Fibroblast of the aortic adventitia (primary cell): ENCODE measurements around the gene PCDH15. TPM values are rescaled to one million over a fixed set of nuclear protein-coding genes. Genes with fewer than 3 reads are reported as not detected.

Source experiments
- DNase-seq: peaks from one replicate; pipeline ENCODE4 v3.0.0-alpha.2; 2010; ENCODE audit warnings: low read depth
- H3K4me3 ChIP-seq: 2 replicates; pipeline ENCODE4 v1.5.1; 2011; ENCODE audit warnings: low read depth, mild to moderate bottlenecking, control low read depth, low read length, moderate library complexity
- CTCF ChIP-seq: IDR thresholded peaks from 2 replicates; pipeline ENCODE4 v1.5.1; 2011; ENCODE audit warnings: mild to moderate bottlenecking, low read length, control low read depth, inconsistent platforms; ENCODE audit not compliant: insufficient read depth
- total RNA-seq: library from RNA; depleted of rRNA; stranded (reverse); fragments of >200 nt; gene quantifications from 2 replicates; pipeline ENCODE4 v1.2.3, GENCODE V29; 2012; ENCODE audit warnings: low replicate concordance

The PCDH15 gene
- total RNA-seq, 1 donor = 0.09 TPM

DNA sequence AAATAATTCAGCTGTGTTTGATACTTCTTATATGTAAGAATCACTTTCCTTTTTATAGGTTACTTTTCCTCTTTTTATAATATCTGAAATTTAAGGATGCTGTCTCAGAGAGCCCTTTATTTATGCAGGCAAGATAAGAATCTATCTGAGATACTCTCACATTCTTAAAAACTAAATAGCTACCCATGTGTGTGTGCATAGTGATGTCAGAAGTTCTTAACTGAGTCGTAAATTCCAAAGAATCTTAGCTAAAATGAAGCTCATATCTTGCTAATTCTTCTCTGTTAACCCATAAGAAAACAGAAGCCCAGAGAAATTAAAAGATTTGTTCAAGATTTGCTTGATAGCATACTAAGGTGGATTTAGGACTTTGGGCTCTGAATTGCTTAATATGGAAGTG, 118.5 kb downstream of the PCDH15 start:
- H3K4me3 ChIP-seq = no peak overlapping the region
- no peak for TF ChIP-seq CTCF
- DNase-seq = no peak

GRCh38 chr10:54681136-54681535, 119.9 kb downstream of the PCDH15 start:
- no peak for DNase-seq
- no peak for TF ChIP-seq CTCF
- no peak overlapping the region for H3K4me3 ChIP-seq

GRCh38 chr10:54667136-54667535, 133.9 kb downstream of the PCDH15 start:
- no peak overlapping the region for H3K4me3 ChIP-seq
- no peak for TF ChIP-seq CTCF
- DNase-seq = no peak

DNA sequence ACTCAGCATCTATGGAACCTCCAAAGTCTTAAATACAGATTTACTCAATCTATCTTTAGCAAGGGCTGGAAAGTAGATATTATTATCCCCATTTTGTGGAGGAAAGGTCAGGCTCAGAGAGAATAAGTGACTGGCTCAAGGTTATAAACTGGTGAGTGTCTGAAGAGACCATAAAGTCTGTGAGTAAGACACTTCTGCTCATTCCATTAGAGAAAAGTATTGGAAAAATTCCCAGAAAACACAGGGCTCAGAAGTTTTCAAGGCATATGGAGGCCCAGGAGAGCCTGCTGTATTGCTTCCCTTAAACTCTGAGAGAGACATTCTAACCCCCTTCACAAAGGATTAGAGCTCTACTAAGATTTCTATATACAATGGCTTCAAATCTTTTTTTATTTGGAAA, 134.8 kb downstream of the PCDH15 start:
- DNase-seq = no peak
- no peak for TF ChIP-seq CTCF
- H3K4me3 ChIP-seq = no peak overlapping the region

- no peak for TF ChIP-seq CTCF
- H3K4me3 ChIP-seq = no peak overlapping the region
- no peak for DNase-seq
Observed at GRCh38 chr10:54665095-54665494, 135.9 kb downstream of the PCDH15 start.

DNA sequence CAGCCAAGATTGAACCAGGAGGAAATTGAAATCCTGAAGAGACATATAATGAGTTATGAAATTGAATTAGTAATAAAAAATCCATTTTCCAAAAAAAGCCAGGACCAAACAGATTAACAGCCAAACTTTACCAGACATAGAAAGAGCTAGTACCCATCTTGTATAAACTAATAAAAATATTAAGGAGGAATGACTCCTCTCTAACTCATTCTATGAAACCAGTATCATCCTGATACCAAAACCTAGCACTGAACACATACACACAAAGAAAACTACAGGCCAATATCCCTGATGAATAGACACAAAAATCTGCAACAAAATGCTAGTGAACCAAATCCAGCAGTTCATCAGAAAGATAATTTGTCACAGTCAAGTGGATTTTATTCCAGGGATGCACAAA, 140.6 kb downstream of the PCDH15 start:
- H3K4me3 ChIP-seq = no peak overlapping the region
- no peak for TF ChIP-seq CTCF
- DNase-seq = no peak

- no peak for DNase-seq
- no peak overlapping the region for H3K4me3 ChIP-seq
- no peak for TF ChIP-seq CTCF
Observed at GRCh38 chr10:54656643-54657042, 144.4 kb downstream of the PCDH15 start.
